HG03571 (cell line): ENCODE data around the gene UNC13D.
"Not testable (repeated sequence)": the region's sequence is repeated elsewhere in the genome, so short reads cannot be mapped to it uniquely, and the experiment has no call there.

ENCODE experiments used
- ATAC-seq: cut with Tn5 transposase; IDR thresholded peaks from one replicate; pipeline ENCODE4 v1.9.1; 2021; ENCODE audit not compliant: unreplicated experiment

The UNC13D gene

DNA sequence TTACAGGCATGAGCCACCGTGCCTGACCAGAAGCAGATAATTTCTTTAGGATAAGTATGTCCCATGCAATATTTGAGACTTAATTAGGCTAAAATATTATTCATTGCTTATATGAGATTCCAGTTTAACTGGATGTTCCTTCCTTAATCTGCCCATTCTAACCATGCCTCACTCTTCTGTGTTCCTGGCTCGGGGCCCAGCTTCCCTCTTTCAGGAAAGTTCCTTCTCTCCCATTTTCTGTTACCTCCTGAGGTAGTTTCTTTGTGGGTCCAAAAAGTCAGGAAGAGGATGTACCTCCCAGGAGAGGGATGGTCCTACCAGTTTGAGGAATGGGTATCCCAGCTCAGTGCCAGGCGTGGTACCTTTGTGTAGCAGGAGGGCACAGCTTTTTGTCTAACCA lies 36.3 kb downstream of the UNC13D start:
- no peak for ATAC-seq

DNA sequence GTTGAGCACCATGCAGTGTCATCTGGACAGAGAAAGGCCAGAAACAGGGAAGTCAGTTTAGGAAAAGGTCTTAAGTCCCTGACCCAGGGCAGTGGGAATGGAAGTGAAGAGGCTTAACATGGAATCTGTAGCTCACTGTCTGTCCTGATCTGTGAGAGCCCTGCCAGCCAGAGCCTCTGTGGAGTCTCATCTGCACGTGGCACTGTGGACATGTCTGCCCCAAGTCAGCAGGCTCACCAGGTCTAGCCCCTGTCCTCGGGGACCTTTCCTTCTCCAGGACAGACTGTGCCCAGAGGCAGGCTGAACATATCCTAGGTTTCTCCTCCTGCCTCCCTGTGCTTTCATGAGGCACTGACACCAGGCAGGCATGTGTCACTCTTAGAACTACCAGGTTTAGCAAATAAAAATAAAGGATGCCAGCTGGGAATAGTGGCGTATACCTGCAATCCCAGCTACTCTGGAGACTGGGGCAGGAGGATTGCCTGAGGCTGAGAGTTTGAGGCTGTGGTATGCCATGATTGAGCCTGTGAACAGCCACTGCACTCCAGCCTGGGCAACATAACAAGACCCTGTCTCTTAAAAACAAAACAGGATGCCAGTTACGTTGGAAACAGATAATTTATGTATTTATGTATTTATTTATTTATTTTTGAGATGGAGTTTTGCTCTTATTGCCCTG lies 37.2 kb downstream of the UNC13D start:
- ATAC-seq: no peak

DNA sequence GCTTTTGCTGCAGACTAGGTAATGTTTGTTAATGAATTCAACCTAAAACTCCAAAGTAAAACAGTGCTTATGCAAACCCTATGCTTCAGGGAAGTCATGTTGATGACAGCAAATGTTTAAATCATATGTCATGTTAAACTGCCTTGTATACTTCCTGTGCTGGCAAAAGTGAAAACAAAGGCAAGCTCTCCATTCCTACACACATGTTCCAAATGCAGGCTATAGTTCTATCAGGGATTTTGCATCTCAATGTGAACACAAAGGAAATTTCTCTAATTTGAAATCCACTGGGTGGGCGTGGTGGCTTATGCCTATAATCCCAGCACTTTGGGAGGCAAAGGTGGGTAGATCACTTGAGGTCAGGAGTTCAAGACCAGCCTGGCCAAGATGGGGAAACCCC lies 40.3 kb downstream of the UNC13D start:
- ATAC-seq: no peak

DNA sequence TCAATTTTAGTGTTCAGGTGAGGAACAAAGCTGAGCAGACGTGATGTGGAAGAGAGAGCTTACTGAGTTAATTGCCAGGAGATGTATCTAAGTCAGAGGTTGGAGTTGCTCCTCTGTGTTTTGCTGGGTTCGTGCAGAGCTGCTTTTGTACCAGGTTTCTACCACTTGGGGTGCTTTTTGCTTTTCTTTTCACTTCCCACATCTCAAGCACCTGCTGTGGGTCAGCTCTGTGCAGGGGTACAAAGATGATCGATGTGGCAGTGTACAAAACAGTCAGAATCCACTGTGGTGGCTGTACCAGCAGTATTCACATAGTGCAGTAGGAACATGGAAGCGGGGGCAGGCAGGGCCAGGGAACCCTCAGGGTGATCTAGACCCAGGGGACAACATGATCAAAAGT lies 44.8 kb downstream of the UNC13D start:
- no peak for ATAC-seq

DNA sequence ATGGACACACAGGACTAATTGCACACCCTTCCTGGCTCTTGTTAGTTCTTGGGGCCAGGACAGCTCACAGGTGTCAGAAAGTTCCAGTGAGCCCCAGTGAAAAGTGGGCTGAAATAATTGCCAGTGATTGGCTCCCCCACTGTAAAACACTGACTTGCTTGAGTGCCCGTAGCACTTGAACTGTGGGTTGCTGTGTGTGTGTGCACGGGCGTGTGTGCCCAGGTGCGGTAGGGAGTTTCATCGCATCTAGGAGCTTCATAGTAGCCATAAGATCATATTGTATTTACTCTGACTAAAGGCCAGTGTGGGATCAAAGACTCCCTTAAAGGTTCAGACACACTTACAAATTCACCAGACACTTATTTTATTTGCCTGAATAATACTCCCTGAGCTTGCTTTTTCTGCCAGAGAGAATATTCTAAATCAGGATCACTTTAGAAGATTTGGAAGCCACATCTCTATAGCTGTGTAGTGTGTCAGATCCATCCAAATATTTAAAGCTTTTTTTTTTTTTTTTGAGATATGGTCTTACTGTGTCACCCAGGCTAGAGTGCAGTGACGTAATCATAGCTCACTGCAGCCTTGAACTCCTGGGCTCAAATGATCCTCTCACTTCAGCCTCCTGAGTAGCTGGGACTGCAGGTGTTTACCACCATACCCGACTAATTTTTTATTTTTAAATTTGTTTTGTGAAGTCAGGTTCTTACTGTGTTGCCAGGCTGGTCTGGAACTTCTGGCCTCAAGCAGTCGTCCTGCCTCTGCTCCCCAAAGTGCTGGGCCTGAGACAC lies 48.2 kb downstream of the UNC13D start:
- no peak for ATAC-seq

DNA sequence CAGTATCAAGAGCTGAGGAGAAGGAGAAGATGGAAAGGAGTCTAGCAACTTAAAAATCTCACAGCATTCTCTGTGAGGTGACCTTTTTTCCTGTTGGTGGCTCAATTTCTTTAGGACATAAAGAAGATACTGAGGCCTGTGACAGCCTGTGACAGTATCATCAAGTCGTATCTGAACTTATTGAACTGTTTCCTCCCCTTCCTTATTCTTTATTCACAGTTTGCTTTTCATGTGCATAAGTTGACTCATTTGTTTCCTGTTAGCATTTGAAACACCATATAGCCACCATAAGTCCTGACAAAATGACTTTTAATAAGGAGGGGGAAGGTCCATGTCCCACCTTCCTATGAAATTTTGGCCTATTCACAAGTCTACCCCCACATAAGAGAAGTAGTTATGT lies 50.7 kb downstream of the UNC13D start:
- no peak for ATAC-seq

DNA sequence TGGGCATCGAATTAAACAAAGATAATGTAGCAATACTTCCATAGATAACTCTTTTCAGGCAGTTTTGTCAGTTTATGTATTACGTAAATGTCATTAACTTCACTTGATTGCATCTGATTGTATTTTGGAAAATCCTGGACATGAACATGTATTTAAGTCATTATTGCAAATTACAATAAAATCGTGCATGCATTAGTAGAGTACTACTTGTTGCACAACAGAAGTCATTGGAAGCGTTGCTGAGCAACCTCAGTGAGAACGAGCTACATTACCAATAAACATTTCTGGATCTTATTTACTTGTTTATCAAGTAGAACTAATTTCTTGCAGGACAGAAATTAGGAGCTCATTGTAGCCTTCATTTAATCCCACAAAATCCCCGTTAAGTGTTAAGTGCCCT lies 53.0 kb downstream of the UNC13D start:
- no peak for ATAC-seq

DNA sequence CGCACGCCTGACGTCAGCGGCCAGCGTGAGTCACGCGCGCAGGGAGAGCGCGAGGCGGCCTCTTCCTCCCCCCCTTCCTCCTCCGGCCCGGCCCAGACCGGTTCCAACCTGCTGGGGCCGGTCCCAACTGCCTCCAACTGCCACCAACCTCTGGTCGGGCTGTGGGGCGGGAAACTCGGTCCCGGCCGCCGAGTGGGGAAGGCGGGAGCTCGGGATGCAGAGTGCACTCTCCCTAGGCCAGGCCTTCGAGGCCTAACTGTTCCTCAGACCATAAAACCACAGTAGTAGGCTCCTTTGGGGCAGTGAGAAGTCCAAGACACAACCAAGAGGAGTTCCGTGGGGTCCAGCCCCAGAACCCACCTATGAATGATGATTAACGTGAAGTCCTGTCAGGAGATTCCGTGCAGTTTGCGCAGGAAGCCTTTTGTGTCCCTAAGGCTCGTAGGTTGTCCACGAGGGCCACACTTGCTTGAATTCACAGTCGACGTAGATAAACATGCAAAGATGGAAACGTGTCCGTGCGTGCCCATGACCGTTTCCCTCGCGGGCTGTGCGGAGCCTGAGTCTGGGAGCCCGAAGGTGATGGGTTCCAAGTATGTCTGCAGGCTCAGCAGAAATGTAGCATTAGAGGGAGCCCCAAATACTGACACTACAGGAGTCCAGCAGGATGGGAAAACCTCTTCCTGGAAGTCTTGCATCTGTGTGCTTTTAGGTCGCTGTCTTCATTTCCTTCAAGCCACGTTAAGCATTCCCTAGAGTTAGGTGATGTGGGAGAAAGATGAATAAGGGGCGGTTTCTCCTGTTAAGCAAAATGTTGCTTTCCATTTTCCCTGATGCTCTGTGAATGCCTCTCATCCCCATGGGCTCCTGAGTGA lies 59.0 kb downstream of the UNC13D start:
- ATAC-seq: peak; percentile 52

DNA sequence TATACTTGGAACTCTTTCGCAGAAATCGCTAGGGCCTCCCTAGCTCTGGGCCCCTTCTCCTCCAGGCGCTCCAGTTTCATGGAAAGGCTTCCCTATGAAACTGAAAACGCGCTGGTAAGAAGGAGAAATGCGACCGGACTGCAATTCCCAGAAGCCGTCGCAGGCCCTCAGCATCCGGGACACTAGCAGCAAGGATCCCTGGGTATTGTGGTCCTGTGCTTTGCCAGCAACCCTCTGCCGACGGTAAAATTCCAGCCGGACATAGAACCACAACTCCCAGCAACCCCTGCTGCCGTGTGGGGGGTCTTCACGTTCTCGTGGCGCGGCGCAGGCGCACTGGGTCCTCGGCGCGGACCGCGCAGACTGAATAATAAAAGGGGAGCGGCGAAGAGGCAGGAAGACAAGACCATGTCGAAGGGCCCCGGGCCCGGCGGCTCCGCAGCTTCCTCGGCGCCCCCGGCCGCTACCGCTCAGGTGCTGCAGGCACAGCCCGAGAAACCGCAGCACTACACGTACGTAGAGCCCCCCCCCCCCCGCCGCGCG lies 59.7 kb downstream of the UNC13D start, which contains the start of gene UNK:
TSS of gene UNK (plus strand) at position 334 of the 543 bp plus-strand sequence. CDS start at position 409, 75 bp downstream.
- ATAC-seq: peak; percentile 51

DNA sequence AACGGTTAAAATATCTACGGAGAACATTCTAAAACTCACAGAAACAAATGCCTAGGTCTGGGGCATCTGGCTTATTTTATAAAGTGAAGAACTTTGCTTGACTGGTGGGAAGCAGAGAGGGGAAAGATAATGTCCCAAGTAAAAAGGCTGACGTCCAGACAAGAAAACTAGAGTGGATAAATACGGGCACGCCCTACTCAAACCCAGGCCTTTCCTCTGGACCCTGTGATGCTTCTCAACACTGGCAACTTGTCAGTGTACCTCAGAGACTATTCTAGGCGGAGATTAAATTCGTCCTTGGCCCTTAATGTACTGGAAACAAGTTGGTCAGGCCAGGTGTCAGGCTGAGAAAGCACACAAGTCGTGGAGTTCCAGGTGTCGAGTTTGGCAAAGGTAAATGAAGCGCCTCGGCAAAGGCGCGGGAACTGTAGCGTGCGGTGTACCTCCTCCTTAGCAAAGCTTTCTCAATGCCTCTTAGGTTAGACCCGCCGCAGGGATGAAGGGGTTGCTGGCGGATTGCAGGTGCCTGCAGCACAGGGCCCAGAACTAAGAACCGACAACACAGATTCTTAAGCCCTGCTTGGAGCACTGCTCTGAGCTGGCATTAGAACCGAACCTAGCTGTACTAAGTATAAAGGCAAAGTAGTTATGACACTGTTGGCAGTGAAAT lies 60.3 kb downstream of the UNC13D start:
- no peak for ATAC-seq

DNA sequence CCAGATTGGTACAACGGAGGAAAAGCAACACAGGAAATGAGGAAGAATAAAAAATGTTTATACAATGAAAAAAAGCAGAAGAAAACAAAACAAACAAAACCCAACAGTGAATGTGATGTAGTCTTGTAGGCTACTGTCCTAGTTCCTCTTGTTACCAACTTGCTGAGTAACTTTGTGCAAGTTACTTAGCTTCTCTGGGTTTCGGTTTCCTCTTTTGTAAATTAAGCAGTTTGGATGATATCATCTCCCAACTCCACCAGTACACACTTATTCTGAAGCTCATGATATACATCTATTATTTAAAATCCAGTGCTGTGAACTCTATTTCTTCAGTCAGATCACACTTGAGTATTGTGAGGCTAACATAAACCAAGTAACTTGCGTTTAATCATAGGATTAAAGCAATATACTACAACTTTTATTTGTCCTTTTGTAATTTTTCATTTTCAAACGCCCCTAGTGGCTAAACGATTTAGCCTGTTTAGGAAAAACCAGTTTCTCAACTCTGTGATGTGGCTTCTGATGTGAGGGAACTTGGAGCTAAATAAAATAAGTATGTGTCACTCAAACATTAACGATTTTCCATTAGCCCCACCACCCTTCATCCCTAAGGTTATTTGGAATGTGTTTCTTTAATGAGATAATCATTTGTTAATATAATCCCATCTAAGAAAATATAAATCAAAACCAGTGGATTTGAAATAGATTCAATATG lies 61.0 kb downstream of the UNC13D start:
- ATAC-seq: no peak

DNA sequence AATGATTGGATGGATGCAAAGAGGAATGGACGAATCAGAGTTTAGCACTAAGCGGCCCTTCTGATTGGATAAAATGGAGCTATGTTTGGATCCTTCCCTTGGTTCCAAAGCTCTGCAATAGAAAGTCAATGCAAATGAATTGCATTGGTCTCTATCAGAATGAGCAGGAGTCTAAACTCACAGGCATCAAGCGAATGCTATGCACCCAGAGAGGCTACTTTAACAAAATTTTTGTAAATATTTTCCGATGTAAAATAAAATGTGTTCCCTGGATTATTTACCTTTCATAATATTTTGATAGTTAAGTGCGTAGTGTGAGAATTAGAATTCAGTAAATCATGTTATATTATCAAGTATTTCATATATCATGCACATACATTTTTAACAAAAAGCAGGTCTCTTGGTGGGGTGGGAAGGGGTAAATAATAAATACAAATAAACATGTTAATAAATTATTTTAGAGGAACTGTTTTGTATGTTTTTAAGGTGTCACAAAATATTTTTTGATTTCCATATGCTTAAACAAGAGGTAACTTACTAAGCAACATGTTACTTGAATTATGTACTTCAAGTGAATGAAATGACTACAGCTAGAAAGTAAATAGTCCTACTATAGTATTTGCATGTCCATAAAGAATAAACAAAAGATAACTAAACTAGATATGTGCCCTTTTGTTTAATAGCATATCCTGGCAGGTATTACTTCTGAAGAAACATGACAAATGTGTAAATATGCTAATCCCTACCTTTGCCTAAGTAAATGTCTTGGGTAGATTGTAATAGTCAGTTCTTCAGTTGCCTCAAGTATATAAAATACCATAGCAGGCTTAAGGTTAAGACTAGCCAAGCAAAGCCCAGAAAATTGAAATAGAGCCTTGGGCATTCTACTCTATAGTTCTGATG lies 64.0 kb downstream of the UNC13D start:
- no peak for ATAC-seq

DNA sequence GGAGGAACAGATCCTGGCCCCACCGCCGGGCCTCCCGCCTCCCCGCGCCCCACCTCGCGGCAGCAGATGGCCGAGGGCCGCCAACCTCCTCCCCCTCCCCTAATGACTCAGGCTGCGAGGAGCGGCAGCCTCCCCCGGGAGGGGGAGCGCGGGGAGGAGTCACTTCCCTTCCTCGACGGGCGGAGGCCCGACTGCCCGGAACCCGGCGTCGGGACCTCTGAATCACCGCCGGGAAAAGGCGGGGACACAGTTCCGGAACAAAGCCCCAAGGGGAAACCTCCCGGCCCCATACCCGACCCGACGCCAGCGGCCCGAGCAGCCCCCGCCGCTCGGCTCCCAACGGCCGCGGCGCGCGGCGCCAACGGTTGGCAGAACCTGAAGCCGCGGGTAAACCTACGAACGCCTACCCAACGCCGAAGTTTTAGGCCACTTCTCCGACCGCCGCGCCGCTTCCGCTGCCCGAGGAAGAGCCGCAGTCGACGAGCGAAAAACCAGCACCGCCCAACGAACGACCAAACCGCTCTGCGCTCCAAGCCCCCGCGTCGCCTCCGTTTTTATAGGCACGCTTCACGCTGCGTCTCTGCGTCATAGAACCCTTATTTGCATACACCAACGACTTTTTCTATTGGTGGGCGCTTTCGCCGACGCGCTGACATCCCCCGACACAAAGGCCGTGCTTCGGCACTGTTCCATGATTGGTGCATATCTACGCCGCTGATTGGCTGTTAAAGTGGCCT lies 64.8 kb downstream of the UNC13D start:
- ATAC-seq: peak; percentile 51

DNA sequence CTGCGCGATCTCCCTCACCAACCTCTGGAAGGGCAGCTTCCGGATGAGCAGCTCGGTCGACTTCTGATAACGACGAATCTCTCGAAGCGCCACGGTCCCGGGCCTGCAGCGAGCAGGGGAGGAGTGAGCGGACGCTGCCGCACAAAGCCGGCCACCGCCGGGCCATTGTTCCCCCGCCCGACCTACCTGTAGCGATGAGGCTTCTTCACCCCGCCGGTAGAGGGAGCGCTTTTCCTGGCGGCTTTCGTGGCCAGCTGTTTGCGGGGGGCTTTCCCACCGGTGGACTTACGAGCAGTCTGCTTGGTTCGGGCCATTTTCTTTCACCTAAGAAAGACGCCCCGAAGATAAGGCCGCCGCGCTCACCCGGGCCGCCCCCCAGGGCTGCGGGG lies 65.3 kb downstream of the UNC13D start:
- ATAC-seq: no peak

DNA sequence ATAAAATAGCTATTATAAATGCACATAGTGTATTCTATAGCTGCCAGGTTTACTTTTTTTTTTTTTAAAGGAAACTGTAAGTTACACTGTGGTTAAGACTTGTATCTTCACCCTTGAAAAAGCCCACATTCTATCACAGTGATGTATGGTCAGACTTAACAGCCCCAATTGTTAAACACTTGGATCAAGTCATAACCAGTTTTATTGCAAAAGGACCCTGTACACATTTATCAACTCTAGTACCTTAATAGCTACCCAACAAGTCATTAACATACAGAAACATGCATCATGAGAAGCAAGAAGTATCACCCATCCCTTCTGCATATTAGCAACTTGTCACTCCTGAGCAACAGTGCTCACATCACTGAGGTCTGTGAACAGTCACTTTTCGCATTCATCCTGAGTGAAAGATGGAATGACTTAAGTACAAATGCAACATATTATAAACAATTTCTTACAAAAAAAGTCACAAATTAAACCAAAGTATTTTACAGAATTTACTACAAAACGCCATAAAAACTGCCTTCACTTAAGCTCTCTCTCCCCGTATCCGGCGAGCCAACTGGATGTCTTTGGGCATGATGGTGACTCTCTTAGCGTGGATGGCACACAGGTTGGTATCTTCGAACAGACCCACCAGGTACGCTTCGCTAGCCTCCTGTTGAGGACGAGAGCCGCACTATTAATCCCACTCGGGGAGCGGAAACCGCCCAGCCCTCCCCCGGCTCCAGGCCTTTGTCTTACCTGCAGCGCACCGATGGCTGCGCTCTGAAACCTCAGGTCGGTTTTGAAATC lies 65.9 kb downstream of the UNC13D start:
- not testable (repeated sequence) for ATAC-seq

DNA sequence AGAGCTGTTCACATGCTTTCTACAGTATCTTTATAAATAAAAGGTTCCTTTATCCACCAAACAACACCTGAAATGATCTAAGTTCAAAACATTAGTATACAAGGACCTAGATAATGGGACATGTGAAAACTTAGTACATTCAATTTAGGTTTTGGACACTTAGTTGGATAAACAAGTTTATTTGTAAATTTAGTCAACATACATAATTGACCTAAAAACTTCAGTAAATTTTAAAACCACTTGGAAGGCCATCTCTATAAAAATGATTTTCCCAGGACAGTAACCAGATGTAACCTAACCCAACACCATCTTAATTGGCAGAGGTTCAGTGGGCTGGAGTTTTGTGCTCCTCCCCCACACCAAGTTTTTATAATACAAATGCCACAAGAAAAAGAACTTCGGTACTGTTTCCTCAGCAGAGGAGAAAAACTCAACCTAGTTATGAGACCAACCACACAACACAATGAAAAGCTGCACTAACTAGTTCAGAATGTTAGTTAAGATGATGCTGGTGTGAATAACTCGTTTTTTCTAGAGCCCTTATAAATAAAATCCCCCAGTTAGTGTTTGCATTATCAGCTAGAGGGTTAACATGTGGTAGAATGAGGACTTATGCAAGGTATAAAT lies 66.8 kb downstream of the UNC13D start:
- ATAC-seq: no peak
